NCI-H524 (cell line): ENCODE data around the gene RNF215.
"Not testable (repeated sequence)": the region's sequence is repeated elsewhere in the genome, so short reads cannot be mapped to it uniquely, and the experiment has no call there.

Experiments
- DNase-seq, 2 experiments: peaks; one replicate each; lab custom pipeline; 2025; lab: John Stamatoyannopoulos, UW

Gene RNF215

DNA sequence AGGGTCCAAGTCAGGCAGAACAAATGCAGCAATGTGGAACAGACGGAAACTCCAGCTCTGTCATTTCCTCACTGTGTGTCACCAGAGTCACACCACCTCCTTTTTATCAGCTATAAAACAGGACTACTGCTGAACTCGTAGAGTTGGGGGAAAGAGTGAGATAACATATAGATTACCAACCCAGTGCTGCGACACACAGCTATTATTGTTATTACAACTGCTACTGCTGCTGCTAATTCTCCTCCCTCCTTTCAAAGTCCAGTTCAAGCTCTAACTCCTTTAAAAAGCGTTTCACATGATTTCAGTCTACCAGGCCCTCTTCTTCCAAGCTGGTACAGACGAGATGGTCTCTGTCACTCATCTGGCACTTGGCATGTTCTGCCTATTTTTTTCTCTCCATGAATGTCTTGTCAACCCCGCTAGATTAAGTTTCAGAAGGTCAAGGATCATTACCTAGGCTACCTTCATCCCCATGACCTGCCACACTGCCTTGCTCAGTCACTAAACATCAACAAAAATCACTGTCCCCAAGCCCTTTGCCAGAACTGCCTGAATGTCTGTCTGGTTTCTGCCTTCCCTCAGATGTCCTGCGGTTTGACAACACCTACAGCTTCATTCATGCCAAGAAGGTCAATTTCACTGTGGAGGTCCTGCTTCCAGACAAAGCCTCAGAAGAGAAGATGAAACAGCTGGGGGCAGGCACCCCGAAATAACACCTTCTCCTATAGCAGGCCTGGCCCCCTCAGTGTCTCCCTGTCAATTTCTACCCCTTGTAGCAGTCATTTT lies 34.7 kb upstream of the RNF215 start:
- no peak for DNase-seq

DNA sequence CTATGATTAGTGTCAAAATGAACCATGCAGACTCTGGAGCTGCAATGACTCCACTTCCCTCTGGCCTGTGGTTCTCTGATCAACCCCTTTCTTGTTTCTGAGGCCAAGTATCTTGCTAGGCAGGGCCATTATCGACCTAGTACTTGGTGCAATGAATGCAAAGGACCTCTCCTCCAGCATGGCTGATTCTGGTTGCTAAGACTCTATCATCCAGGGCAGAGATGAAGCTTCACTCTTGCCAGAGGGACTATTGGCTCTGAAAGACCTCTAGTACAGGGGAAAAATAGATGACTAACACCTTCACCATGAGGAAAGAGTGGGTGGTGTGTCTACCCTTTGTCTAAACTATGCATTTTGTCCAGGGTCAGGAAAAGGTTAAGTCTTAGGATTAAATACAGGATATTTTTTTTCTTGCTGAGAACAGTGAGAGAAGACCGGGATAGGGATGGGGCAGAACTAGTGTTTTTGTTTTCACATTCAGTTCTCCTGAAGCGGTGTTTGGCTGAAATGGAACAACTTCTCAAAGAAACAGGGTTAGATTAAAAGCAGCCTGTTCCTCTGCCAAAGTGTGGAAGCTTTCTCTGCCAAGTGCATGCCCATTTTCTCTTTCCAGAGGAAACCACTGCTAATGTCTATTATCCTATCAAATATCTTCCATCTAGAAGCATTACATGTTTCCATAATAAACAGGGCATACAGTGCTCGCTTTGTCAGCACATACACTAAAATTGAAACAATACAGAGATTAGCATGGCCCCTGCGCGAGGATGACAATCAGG lies 33.3 kb upstream of the RNF215 start:
- no peak for DNase-seq

- DNase-seq, result no peak
Measured at GRCh38 chr22:30416837-30417236, 29.6 kb upstream of the RNF215 start.

GRCh38 chr22:30416403-30416802 lies 29.2 kb upstream of the RNF215 start:
- DNase-seq, result no peak

GRCh38 chr22:30414525-30415047 lies 27.4 kb upstream of the RNF215 start:
- no peak for DNase-seq

- no peak for DNase-seq
Measured at GRCh38 chr22:30413745-30414524, 26.7 kb upstream of the RNF215 start.

GRCh38 chr22:30413001-30413400 lies 25.8 kb upstream of the RNF215 start:
- DNase-seq, result no peak

GRCh38 chr22:30411780-30412179 lies 24.6 kb upstream of the RNF215 start:
- no peak for DNase-seq

DNA sequence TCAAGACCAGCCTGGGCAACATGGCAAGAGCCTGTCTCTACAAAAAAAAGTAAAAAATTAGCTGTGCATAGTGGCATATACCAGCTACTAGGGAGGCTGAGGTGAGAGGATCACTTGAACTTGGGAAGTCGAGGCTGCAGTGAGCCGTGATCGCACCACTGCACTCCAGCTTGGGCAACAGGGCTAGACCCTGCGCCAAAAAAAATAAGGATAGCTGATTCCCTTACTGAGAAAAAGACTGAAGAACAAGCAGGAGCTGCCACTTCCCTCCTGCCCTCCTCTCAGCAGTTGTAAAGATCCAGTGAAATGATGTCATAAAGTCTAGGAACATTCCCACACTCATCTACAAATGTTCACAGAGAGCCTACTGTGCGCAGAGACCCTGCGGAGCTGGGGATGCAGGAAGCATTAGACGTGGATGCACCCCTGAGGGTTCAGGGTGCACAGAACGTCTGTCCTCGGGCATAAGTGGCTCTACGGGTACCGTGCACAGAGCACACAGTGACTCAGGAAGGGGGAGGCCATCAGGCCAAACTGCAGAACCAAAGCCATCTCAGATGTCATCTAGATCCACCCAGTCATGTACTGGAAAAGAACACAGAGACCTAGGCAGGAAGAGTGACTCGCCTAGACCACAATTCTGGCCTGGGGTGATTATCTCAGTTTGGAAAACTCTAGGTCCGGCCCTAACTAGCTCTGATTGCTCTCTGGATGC lies 21.3 kb upstream of the RNF215 start:
- no peak for DNase-seq

GRCh38 chr22:30406400-30406799 lies 19.2 kb upstream of the RNF215 start:
- no peak for DNase-seq

DNA sequence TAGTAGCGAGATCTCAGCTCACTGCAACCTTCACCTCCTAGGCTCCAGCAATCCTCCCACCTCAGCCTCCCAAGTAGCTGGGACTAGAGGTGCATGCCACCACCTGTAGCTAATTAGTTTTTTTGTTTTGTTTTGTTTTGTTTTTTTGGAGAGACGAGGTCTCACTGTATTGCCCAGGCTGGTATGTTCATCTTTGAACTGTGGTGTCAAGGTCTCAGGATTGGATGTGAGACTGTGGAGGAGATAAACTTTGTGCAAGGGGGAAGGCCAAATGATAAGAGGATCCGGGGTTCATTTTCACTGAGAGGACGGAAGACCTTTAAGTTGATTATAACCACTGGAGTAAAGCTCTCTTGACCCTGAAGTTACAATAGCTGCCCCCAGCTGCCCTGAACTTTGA lies 18.5 kb upstream of the RNF215 start:
- DNase-seq, result no peak

GRCh38 chr22:30404307-30404706 lies 17.1 kb upstream of the RNF215 start:
- no peak for DNase-seq

DNA sequence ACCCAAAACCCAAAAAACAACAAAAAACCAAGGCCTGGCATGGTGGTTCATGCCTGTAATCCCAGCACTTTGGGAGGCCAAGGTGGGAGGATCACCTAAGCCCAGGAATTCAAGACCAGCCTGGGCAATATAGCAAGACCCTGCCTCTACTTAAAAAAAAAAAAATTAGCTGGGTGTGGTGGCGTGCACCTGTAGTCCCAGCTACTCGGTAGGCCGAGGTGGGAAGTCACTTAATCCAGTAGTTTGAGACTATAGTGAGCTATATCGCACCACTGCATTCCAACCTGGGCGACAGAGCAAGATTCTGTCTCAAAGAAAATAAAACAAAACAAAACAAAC lies 15.5 kb upstream of the RNF215 start:
- DNase-seq, result not testable (repeated sequence)

DNA sequence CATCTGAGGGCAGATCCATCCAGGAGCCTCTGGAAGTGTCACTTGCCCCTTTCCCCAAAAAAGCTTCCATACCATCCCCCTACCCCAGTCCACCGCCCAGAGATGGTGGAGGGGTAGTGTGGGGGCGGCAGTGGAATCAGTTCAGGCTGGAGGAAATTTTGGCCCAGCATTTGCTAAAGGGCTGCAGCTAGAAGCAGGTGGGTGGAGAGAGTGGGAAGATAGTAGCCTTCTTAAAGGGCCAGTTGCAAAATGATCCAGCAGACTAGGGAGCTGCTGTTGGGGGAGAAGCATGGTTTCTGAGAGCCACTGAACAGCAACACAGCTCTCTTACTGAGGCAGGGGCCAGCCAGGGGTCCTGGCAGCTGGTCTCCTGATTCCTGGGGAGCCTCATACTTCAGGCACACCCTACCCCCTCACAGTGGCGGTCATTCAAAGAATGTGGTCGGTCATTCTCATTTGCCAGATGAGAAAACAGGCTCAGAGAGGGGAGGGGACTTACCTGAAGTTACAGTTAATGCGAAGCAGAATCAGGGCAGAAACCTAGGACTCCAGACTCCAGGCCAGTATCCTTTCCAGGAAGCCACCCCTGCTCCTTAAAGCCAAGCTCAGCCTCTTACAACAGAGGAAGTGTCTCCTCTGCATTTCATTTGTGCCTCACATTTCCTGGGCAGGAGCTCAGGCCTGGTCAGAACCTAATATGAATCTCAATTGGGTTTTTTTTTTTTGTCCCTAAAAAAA lies 15.0 kb upstream of the RNF215 start:
- no peak for DNase-seq

DNA sequence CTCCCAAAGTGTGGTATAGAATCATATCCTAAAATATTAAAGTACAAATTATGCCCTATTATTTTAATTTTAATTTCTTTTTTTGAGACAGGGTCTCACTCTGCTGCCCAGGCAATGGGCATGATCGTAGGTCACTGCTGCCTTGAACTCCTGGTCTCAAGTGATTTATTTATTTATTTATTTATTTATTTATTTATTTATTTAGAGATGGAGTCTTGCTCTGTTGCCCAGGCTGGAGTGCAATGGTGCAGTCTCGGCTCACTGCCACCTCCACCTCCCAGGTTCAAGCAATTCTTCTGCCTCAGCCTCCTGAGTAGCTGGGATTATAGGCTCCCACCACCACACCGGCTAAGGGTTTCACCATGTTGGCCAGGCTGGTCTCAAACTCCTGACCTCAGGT lies 13.8 kb upstream of the RNF215 start:
- not testable (repeated sequence) for DNase-seq

- DNase-seq, result no peak
Measured at GRCh38 chr22:30400159-30400558, 12.9 kb upstream of the RNF215 start.

DNA sequence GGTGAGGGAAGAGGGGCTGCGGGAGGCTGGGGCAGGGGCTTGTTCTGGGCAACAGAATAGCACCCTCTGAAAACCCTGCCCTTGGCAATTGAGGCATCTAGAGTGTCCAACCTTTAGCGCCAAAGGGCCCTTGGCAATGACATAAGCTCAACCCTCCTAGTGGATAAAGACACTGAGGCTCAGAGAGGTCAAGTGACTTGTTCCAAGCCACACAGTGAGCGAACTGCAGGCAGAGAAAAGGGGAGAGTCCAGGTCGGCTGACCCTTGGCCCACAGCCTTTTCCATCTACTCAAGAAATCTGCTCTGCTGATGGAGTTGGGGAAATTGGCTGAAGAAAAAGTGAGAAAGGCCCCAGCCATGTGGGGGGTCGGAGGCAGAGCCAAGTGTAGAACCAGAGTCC lies 12.5 kb upstream of the RNF215 start:
- DNase-seq, result no peak

DNA sequence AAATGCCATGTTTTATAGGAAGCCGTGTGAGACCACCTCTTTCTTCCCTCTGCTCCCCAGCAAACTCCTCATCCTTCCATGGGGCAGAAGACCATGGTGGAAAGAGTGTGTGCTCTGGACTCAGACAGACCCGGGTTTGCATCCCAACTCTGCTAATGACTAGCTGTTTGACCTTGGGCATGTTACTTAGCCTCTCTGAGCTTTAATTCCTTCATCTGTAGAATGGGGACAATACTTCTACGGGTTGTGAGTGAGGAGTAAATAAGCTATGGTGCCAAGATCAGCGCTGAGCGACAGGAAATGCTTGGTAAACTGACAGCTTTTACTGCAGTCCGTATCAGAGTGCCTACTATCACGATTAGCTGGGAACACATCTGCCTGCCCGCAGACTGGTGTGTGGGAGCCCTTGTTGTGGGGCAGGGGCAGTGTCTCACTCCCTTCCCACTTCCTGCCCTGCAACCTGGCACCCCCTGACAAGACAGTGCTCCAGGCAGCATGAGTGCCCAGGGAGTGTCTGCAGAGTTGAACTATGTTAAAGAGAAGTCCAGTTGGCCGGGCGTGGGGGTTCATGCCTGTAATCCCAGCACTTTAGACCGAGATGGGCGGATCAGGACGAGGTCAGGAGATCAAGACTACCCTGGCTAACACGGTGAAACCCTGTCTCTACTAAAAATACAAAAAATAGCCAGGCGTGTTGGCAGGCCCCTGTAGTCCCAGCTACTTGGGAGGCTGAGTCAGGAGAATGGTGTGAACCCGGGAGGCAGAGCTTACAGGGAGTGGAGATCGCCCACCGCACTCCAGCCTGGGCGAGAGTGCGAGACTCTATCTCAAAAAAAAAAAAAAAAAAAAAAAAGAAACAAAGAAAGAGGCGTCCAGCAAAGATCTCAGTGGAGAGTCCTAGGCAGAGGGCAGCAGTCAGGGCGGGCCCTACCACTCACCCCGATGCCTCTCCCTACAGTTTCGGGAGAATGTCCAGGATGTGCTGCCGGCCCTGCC lies 11.8 kb upstream of the RNF215 start:
- DNase-seq, result no peak

DNA sequence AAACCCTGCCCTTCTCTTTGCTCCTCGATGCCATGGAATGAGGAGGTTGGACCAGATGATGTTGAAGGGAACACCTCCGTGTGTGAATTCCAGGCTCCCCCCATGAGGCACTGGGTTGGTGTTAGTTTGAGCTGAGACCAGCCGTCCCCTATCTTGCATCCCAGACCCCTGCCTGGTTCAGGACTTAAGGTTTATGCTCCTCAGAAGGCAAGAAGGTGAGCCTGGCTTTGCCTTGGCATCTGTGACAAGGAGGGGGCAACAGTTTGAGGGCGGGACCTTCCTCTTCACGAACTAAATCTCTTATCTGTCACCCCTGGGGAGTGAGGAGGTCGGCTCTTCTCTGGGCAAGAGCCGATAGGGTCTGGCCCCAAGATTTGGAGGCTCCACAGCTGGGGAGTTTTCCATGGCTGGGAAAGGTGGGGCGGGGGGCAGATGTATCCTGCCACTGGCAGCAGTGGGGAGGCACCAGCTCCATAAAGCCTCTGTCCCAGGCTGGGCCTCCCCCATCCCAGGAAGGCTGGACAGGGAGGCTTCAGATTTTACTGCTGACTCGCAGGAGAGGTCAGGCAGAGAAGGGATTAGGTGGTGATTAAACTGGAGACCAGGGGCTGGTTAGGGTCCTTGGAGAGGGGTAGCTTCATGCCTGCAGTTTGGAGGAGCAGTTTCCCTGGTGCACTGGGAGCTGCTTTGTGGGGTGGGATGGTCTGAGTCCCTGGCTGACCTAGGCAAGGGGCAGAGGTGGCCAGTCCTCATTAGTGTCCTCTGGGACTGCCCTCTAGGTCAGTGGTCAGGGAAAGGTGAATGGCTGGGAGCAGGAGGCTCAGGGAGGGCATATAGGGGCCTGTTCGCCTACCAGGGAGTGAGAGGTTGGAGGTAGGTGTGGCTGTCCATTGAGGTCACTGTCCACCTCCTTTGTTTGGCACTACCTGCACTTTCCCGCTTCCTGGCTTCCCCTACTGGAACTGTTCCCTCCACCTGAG lies 10.7 kb upstream of the RNF215 start:
- peak in 1 of 2 experiments; percentile 39 for DNase-seq
